RPMI7951 (cell line): ENCODE results near the gene MCTP1. TPM values are rescaled to one million over a fixed set of nuclear protein-coding genes. Genes with fewer than 3 reads are reported as not detected.

Experiments
- DNase-seq: peaks from one replicate; pipeline ENCODE4 v3.0.0-alpha.2; 2012; ENCODE audit warnings: low read depth
- total RNA-seq: library from RNA; depleted of rRNA; stranded (reverse); fragments of >200 nt; shearing (Covaris generic); gene quantifications from 2 replicates; pipeline ENCODE4 v1.2.3, GENCODE V29; 2014

Gene MCTP1
- total RNA-seq, 1 experiment from 2014 or later: 3.4 TPM

- DNase-seq: no peak
Measured at GRCh38 chr5:94769996-94770395, 514.9 kb downstream of the MCTP1 start.

DNA sequence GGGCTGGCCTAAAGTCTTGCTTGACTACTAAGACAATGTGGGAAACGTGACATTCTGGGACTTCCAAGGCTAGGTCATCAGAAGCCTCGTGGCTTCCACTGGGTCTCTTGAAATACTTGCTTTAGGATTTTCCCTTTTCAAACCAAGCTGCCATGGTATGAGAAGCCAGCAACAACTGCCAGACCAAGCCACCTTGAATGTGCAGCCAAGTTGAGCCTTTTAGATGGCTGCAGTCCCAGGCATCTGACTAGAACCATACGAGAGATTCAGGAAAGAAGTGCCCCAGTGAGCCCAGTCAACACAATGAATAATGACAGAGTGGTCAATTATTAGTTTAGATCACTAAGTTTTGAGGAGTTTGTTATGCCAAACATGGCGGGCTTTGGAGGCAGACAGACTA is 523.1 kb downstream of the MCTP1 start:
- no peak for DNase-seq

DNA sequence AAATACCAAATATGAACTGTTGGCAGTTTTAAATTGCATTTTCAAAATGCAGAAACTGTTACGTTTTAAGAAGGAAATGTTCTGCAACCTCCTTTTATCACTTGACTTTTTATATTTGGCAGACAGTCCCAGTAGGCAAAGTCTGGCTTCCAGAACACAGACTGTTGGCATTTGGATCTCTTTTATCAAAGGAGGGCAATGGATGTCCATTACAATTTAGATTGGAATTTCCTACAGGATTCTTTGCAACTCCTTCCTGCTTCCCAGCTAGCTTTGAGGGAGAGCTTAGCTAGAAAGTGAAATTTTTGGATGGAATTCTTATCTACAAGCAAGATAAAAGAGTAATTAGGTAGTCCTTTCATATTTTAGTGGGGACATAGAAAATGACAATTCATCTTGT is 523.8 kb downstream of the MCTP1 start:
- no peak for DNase-seq

DNA sequence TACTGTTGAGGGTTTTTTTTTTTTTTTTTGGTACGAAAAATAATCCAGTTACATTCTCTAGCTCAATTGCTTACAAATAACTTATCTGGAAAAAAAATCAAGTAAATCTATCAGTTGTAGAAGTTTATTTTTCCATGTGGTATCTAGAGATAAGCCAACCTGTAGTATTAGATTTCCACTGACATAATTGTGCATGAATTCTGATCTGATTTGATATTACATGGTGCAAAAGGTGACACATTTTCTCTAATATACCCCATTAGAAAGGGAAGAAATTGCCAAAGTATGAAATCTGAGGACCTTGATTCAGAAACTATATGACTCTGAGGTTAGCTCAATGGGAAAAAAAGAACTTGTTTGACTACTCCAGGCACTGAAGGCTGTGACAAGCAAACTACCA is 524.9 kb downstream of the MCTP1 start:
- DNase-seq: no peak

DNA sequence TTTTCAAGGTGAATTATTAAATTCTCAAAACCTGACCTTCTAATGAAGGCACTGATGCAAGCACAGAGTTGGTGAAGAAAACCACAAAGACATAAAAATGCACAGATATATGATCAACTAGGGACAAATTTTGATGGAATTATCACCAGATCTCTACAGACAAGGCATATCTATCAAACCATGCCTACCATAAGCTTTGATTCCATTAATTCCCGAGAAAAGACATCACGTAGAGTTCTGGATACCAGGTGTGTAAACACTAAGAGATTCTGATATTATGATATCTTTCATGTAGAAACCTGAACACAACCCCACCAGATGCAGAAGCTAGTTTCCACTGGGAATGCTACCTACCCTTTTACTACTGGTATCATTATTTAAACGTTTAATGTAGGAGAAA is 525.9 kb downstream of the MCTP1 start:
- no peak for DNase-seq

- peak; percentile 49 for DNase-seq
Measured at GRCh38 chr5:94754824-94755223, 530.1 kb downstream of the MCTP1 start.

- DNase-seq: no peak
Measured at GRCh38 chr5:94751460-94751859, 533.4 kb downstream of the MCTP1 start.

GRCh38 chr5:94750681-94751080 is 534.2 kb downstream of the MCTP1 start:
- DNase-seq: no peak

- no peak for DNase-seq
Measured at GRCh38 chr5:94749042-94749441, 535.9 kb downstream of the MCTP1 start.

- DNase-seq: no peak
Measured at GRCh38 chr5:94748212-94748611, 536.7 kb downstream of the MCTP1 start.

GRCh38 chr5:94747371-94747770 is 537.5 kb downstream of the MCTP1 start:
- no peak for DNase-seq

- DNase-seq: no peak
Measured at GRCh38 chr5:94746731-94747124, 538.2 kb downstream of the MCTP1 start.

DNA sequence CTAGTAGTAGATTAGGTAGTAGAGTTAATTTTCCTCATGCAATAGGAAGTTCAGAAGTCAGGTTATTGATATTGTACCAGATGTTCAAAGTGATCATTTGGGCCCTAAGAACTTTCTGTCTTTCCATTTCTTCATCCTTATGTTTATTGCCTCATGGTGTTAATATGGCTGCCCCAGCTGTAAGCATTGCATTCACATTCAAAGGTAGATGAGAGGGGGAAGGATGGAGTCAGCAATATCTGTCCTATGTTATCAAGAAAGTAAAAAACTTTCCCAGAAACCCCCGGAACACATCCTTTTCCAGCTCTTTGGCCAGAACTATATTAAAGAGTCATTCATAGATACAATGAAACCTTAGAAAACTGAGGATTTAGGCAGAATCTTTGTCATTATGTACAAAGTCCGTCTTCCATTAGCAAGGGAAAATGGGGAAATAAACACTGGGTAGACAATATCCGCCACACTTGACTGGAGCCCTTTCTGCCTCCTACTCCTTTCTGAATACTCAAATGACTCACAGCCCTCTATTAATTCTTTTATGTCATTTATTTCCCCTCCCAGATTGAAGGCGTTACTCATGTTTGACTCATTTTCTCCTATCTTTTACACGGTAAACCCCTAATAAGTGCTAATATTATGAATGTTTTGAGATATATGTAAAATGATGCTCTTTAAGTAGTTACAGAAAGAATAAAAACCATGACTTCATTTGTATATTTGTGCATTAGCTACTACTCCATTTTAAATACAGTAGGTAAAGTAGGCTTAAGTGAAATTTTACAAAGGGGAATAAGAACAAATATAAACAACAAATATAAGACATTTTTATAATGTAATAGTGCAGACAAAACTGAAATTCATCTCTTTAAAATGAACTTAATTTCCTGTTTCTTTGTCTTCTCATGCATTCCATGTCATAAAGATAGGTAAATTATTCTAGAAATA is 538.8 kb downstream of the MCTP1 start:
- DNase-seq: peak; percentile 22

GRCh38 chr5:94744906-94745305 is 540.0 kb downstream of the MCTP1 start:
- no peak for DNase-seq

DNA sequence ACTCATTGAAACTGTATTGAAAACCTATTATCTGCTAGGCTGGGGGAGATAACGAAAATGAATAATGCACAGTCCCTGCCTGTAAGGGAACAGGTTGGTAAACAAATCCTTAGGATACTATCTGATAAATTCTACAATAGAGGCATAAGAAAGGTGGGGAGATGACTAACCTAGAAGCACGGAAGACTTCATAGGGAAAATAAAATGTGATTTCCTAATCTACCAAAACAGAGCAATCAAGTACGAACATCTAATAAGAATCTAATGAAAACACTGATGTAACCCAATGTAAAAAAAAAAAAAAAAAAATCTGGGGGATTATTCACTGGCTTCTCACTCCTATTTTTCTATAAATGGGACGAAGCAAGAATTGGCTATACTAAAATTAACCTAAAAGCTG is 542.0 kb downstream of the MCTP1 start:
- DNase-seq: no peak

- no peak for DNase-seq
Measured at GRCh38 chr5:94740286-94740685, 544.6 kb downstream of the MCTP1 start.

DNA sequence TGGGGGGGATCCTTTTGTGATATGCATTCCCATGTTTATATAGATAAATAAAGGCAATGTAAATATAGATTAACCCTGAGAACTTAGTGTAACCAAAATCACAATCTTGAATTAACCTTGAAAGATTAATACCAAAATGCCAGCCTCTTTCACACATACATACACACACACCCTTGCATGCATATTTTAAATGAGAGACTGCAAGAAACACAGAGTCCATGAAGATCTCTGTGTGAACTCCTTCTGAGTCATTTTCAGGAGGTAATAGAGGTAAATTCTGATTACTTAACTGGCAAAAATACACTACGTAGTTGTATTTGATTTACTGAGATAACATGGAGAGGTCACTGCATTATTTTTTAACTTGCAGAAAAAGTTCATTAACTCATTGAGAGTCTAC is 548.4 kb downstream of the MCTP1 start:
- no peak for DNase-seq

DNA sequence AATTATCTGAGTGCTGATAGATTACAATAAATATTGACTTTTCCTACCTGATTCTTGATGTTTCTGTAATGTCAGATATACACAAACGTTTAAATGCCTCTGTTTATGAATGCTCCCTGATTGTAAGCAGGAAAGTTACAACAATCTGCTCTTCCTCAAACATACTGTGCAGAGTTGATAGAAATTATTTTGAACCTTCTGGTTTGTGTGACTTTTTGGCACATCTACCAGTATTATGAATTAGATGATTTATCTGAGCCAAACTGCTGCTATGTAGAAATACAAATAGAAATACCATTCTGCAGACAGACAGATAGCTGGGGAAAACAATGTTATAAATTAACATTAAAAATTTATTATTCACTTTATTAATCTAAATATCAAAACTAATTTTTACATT is 553.4 kb downstream of the MCTP1 start:
- DNase-seq: no peak

- no peak for DNase-seq
Measured at GRCh38 chr5:94725142-94725541, 559.8 kb downstream of the MCTP1 start.

DNA sequence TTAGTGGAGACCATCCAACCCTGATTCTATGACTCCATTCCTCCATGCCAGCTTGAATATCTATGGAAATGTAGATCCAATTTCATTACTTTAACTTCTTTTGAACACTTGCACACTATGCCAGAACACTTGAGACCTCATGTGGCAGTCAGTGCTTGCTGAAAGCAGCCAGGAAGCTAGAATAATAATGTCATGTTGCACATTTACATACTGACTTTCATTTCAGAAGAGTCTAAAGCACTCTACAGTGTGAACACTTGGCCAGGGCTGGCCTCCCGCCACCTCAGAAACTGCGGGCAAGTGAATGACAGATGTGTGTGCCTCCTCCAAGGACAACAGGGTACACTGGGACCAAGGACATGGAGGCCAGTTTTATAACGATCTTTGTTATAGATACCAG is 569.1 kb downstream of the MCTP1 start:
- no peak for DNase-seq

DNA sequence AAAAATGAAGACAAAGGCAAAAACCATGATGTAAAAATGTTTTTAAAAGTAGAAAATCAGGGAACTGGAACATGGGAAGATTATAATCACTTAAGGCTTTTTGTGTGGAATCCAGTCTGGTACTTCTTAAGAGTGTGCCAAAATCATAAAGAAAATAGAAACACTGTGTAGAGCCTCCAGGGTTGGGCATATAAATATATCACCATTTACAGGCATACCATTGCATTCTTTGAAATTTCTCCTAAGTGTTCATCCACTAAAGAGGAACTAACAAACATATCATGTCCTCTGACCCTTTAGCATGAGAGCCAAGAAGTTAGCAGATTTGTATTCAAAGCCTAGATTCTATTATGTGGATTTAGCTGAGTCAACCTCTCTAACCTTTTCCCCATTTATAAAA is 573.1 kb downstream of the MCTP1 start:
- no peak for DNase-seq

DNA sequence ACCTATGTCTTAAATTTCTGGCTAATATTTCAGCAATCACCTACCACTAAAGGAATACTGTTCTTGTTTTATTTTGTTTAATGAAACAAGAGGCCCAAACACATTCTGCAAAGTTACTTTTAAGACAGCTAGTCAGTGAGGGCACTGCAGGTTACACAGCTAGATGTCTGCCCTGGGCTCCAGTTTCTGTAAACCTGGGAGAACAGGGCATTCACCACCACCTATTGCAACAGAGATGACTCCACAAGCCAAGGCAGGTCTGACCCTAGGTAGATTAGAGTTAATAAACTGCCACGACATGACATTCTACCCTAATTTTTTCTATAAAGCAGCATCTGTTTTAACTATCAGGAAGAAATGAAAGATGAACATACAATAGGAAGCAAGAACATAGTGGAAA is 575.6 kb downstream of the MCTP1 start:
- DNase-seq: no peak

GRCh38 chr5:94707359-94707758 is 577.5 kb downstream of the MCTP1 start:
- DNase-seq: no peak

DNA sequence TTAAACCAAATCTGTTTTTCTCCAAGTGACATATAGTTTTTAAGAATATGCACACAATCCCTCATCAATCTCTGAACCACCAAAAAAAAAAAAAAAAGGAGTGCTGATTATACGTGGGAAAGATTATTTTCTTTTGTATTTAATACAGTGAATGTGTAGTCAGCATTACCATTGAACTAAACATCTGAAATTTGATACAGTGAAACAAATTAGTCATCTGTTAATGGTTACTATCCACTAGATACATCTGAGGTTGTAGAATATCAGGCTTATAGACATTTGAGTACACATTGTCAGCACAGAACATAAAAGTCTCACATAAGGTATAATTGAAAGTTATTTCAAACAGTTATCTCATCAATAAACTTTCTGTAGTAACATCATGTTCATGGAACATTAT is 579.5 kb downstream of the MCTP1 start:
- DNase-seq: peak; percentile 3
